ENCODE measurements around the gene TRMT5. TPM values are rescaled to one million over a fixed set of nuclear protein-coding genes. Genes with fewer than 3 reads are reported as not detected.
A peak's percentile ranks its signal among the peaks of the same experiment; 100 is the strongest.

Gene TRMT5
- total and polyA plus RNA-seq, 9 of the 15 experiments (the other 6 are each of a cell fraction or from before 2014, with no cell fraction given) = 8.4 to 20.0 (median 15.1) TPM

- no peak for TF ChIP-seq CEBPG (CRISPR knock-in tag; IDR thresholded peaks at IDR 0.05)
- TF ChIP-seq CEBPG (tag; conservative IDR thresholded peaks at IDR 0.05 in 1 of 2, IDR thresholded peaks at IDR 0.05 in 1 of 2) = peak in 1 of 2 experiments; percentile 29; a peak in 1 of 4 replicates
- peak; percentile 76 for TF ChIP-seq ZNF766 (CRISPR knock-in tag; conservative IDR thresholded peaks at IDR 0.05)
- TF ChIP-seq BCOR (IDR thresholded peaks at IDR 0.05) = no peak
- no peak for TF ChIP-seq STAT6 (CRISPR knock-in tag; IDR thresholded peaks at IDR 0.05)
- no peak for TF ChIP-seq AFF1 (IDR thresholded peaks at IDR 0.05; ENCODE audit: low read depth in 1 of 2, partially characterized antibody in 2 of 2)
- TF ChIP-seq FOXP1 (CRISPR knock-in tag; IDR thresholded peaks at IDR 0.05) = no peak
- peak in 1 of 2 experiments; percentile 50; a peak in 1 of 4 replicates for TF ChIP-seq RCOR1 (IDR thresholded peaks at IDR 0.05; ENCODE audit: borderline replicate concordance in 1 of 2, low read depth in 2 of 2, low read length in 2 of 2)
- no peak for TF ChIP-seq ETV5 (CRISPR knock-in tag; IDR thresholded peaks at IDR 0.05; ENCODE audit: low read depth)
- no peak for TF ChIP-seq CBX3 (IDR thresholded peaks at IDR 0.05; ENCODE audit: borderline replicate concordance in 1 of 2, low read length in 2 of 2)
- peak; percentile 46; the same call in 1 of the 2 replicates for TF ChIP-seq ZFX (CRISPR knock-in tag; IDR thresholded peaks at IDR 0.05)
- no peak for TF ChIP-seq AFF4 (CRISPR knock-in tag; IDR thresholded peaks at IDR 0.05)
- TF ChIP-seq PTTG1 (tag; IDR thresholded peaks at IDR 0.05; ENCODE audit: low read depth) = no peak
- TF ChIP-seq NRF1 (conservative IDR thresholded peaks at IDR 0.05 in 1 of 2, IDR thresholded peaks at IDR 0.05 in 1 of 2) = no peak
- TF ChIP-seq ZNF551 (CRISPR knock-in tag; IDR thresholded peaks at IDR 0.05) = no peak
- TF ChIP-seq HMG20B (CRISPR knock-in tag; IDR thresholded peaks at IDR 0.05) = no peak
Measured at GRCh38 chr14:60981633-60982455, 965 bp upstream of the TRMT5 start (continued).
